ENCODE data around the gene CD109. TPM values are rescaled to one million over a fixed set of nuclear protein-coding genes. Genes with fewer than 3 reads are reported as not detected.
A peak's percentile ranks its signal among the peaks of the same experiment; 100 is the strongest.

CD109 gene
- total RNA-seq, 6 experiments from 2014 or later = 32.5 to 56.3 (median 48.9) TPM

GRCh38 chr6:73653571-73654424 is 42.2 kb upstream of the CD109 start, which contains the start of gene SLC17A5:
Gene SLC17A5, minus strand, starts transcription at chr6:73653992. Its CDS starts 106 bp downstream, at chr6:73653886.
- H3K4me3 Mint-ChIP-seq = peak within 1 kb of the TSS; percentile 98
- peak; percentile 90 for DNase-seq
- TF ChIP-seq CTCF (IDR thresholded peaks at IDR 0.05) = no peak; the same call in 1 of the 2 replicates
- peaks cover 3% of the 10 kb centered on the region; the same call in 1 of the 2 replicates for H3K27me3 Mint-ChIP-seq (ENCODE audit: insufficient read depth)
- H3K4me1 Mint-ChIP-seq (ENCODE audit: low read depth) = peaks cover 50% of the 10 kb centered on the region
- H3K27ac Mint-ChIP-seq = peak within 1 kb of the TSS; percentile 95
- H3K9me3 Mint-ChIP-seq = no peaks in the 10 kb centered on the region
- peaks cover 4% of the 10 kb centered on the region; the same call in 1 of the 2 replicates for H3K36me3 Mint-ChIP-seq (ENCODE audit: low read depth)

- Mint-ChIP-seq H3K27me3 (ENCODE audit: insufficient read depth) (peaks cover 3% of the 10 kb centered on the region; the same call in 1 of the 2 replicates), H3K4me3 (peak overlapping the region; percentile 52; the same call in 1 of the 2 replicates), H3K9me3 (no peaks in the 10 kb centered on the region), H3K4me1 (ENCODE audit: low read depth) (peaks cover 44% of the 10 kb centered on the region), H3K36me3 (ENCODE audit: low read depth) (no peaks in the 10 kb centered on the region), H3K27ac (no peak overlapping the region; the same call in 1 of the 2 replicates)
- no peak for DNase-seq
- TF ChIP-seq CTCF (IDR thresholded peaks at IDR 0.05) = no peak
Measured at GRCh38 chr6:73655341-73655917, 40.6 kb upstream of the CD109 start.

- Mint-ChIP-seq H3K27ac (0 out of 2 replicates have a peak overlapping the region, but pooled peaks have one; percentile 13), H3K4me3 (no peak overlapping the region), H3K4me1 (ENCODE audit: low read depth) (peaks cover 44% of the 10 kb centered on the region), H3K9me3 (no peaks in the 10 kb centered on the region), H3K36me3 (ENCODE audit: low read depth) (no peaks in the 10 kb centered on the region), H3K27me3 (ENCODE audit: insufficient read depth) (peaks cover 3% of the 10 kb centered on the region; the same call in 1 of the 2 replicates)
- DNase-seq = no peak
- TF ChIP-seq CTCF (IDR thresholded peaks at IDR 0.05) = no peak
Measured at GRCh38 chr6:73656531-73657145, 39.4 kb upstream of the CD109 start.

GRCh38 chr6:73657201-73657600 is 38.8 kb upstream of the CD109 start:
- H3K27me3 Mint-ChIP-seq (ENCODE audit: insufficient read depth) = peaks cover 3% of the 10 kb centered on the region; the same call in 1 of the 2 replicates
- no peak overlapping the region for H3K4me3 Mint-ChIP-seq
- no peaks in the 10 kb centered on the region for H3K9me3 Mint-ChIP-seq
- no peak for DNase-seq
- H3K27ac Mint-ChIP-seq = 0 out of 2 replicates have a peak overlapping the region, but pooled peaks have one; percentile 13
- peaks cover 39% of the 10 kb centered on the region for H3K4me1 Mint-ChIP-seq (ENCODE audit: low read depth)
- TF ChIP-seq CTCF (IDR thresholded peaks at IDR 0.05) = no peak
- no peaks in the 10 kb centered on the region for H3K36me3 Mint-ChIP-seq (ENCODE audit: low read depth)

- H3K4me1 Mint-ChIP-seq (ENCODE audit: low read depth) = peaks cover 35% of the 10 kb centered on the region
- no peaks in the 10 kb centered on the region; the same call in 1 of the 2 replicates for H3K27me3 Mint-ChIP-seq (ENCODE audit: insufficient read depth)
- DNase-seq = no peak
- H3K4me3 Mint-ChIP-seq = no peak overlapping the region
- no peaks in the 10 kb centered on the region for H3K36me3 Mint-ChIP-seq (ENCODE audit: low read depth)
- H3K9me3 Mint-ChIP-seq = no peaks in the 10 kb centered on the region
- peak overlapping the region; percentile 1; the same call in 1 of the 2 replicates for H3K27ac Mint-ChIP-seq
- TF ChIP-seq CTCF (IDR thresholded peaks at IDR 0.05) = no peak
Measured at GRCh38 chr6:73664701-73665100, 31.3 kb upstream of the CD109 start.
